Measurements from ENCODE around the gene NCMAP. TPM values are rescaled to one million over a fixed set of nuclear protein-coding genes. Genes with fewer than 3 reads are reported as not detected.

The NCMAP gene
- total and polyA plus RNA-seq, 2 experiments from 2014 or later = 0.17 to 0.23 TPM

- H3K4me2 ChIP-seq = no peak overlapping the region
- Mint-ChIP-seq H3K4me1 (peaks cover 16% of the 10 kb centered on the region), H3K27ac (no peak overlapping the region), H3K27me3 (ENCODE audit: insufficient read depth, low read depth, poor library complexity) (peaks cover 3% of the 10 kb centered on the region), H3K4me3 (no peak overlapping the region), H3K9me3 (peaks cover 17% of the 10 kb centered on the region), H3K36me3 (ENCODE audit: low read depth) (peaks cover 3% of the 10 kb centered on the region; the same call in 2 of the 3 replicates)
- H3K27me3 ChIP-seq (ENCODE audit: insufficient read depth) = no peaks in the 10 kb centered on the region
- H2AFZ ChIP-seq = peak overlapping the region; percentile 69
- H3K27ac ChIP-seq (ENCODE audit: low read depth) = no peak overlapping the region
- no peaks in the 10 kb centered on the region for H3F3A ChIP-seq (replicated peaks; ENCODE audit: low read depth)
- TF ChIP-seq CTCF (conservative IDR thresholded peaks at IDR 0.05; ENCODE audit: low read depth in 2 of 2) (peak in 1 of 2 experiments; percentile 39; a peak in 3 of 4 replicates), REST (IDR thresholded peaks at IDR 0.05; ENCODE audit: unreplicated experiment) (no peak)
- ATAC-seq (peak; percentile 80), DNase-seq (ENCODE audit: low spot score) (peak; percentile 65)
- no peak overlapping the region for H3K4me3 ChIP-seq
- no peaks in the 10 kb centered on the region for H3K36me3 ChIP-seq (ENCODE audit: insufficient read depth)
- H3K9me2 ChIP-seq (ENCODE audit: insufficient read depth) = 0 out of 2 replicates have a peak, but pooled peaks cover 2% of the 10 kb centered on the region
- peaks cover 17% of the 10 kb centered on the region for H3K4me1 ChIP-seq (ENCODE audit: insufficient read depth)
- no peaks in the 10 kb centered on the region for H4K20me1 ChIP-seq (replicated peaks; ENCODE audit: insufficient read depth)
- H3K79me2 ChIP-seq (replicated peaks; ENCODE audit: insufficient read depth) = no peaks in the 10 kb centered on the region
These were observed 12.0 kb downstream of the NCMAP start for GRCh38 chr1:24567792-24568388.

DNA sequence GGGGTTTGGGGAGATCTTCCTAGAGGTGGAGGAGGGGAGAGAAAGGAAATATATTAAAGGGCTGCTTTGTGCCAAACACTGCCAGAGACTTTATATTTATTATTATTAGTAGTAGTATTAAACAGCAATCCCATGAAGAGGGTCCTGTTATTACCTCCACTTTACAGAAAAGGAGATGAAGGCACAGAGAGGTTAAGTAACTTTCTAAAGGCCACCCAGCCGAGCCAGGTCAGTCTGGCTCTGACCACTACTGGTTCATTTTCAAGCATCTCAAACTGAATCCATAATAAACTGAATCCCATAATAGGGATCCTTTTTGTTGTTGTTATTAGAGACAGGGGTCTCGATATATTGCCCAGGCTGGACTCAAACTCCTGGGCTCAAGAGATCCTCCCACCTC lies 12.6 kb downstream of the NCMAP start:
- H3F3A ChIP-seq (replicated peaks; ENCODE audit: low read depth) = no peaks in the 10 kb centered on the region
- Mint-ChIP-seq H3K27ac (no peak overlapping the region), H3K4me3 (no peak overlapping the region), H3K27me3 (ENCODE audit: insufficient read depth, low read depth, poor library complexity) (peaks cover 3% of the 10 kb centered on the region), H3K4me1 (peaks cover 16% of the 10 kb centered on the region), H3K36me3 (ENCODE audit: low read depth) (peaks cover 3% of the 10 kb centered on the region; the same call in 2 of the 3 replicates), H3K9me3 (peaks cover 17% of the 10 kb centered on the region)
- H3K36me3 ChIP-seq (ENCODE audit: insufficient read depth) = no peaks in the 10 kb centered on the region
- no peaks in the 10 kb centered on the region for H3K27me3 ChIP-seq (ENCODE audit: insufficient read depth)
- H4K20me1 ChIP-seq (replicated peaks; ENCODE audit: insufficient read depth) = no peaks in the 10 kb centered on the region
- H3K27ac ChIP-seq (ENCODE audit: low read depth) = no peak overlapping the region
- H3K79me2 ChIP-seq (replicated peaks; ENCODE audit: insufficient read depth) = no peaks in the 10 kb centered on the region
- peak overlapping the region; percentile 69; the same call in 1 of the 2 replicates for H2AFZ ChIP-seq
- H3K4me3 ChIP-seq = no peak overlapping the region
- no peak for ATAC-seq
- no peak overlapping the region for H3K4me2 ChIP-seq
- H3K4me1 ChIP-seq (ENCODE audit: insufficient read depth) = peaks cover 17% of the 10 kb centered on the region
- DNase-seq (ENCODE audit: low spot score) = no peak
- 0 out of 2 replicates have a peak, but pooled peaks cover 2% of the 10 kb centered on the region for H3K9me2 ChIP-seq (ENCODE audit: insufficient read depth)
- TF ChIP-seq POLR2AphosphoS5 (IDR thresholded peaks at IDR 0.05; ENCODE audit: low read depth) (no peak), STAT1 (IDR thresholded peaks at IDR 0.05; ENCODE audit: unreplicated experiment) (no peak), EZH2 (IDR thresholded peaks at IDR 0.05; ENCODE audit: low read depth, unreplicated experiment) (no peak), ZNF331 (CRISPR knock-in tag; IDR thresholded peaks at IDR 0.05; ENCODE audit: low read depth) (no peak), ZNF462 (CRISPR knock-in tag; IDR thresholded peaks at IDR 0.05) (no peak)
- TF ChIP-seq, protein P1, sequence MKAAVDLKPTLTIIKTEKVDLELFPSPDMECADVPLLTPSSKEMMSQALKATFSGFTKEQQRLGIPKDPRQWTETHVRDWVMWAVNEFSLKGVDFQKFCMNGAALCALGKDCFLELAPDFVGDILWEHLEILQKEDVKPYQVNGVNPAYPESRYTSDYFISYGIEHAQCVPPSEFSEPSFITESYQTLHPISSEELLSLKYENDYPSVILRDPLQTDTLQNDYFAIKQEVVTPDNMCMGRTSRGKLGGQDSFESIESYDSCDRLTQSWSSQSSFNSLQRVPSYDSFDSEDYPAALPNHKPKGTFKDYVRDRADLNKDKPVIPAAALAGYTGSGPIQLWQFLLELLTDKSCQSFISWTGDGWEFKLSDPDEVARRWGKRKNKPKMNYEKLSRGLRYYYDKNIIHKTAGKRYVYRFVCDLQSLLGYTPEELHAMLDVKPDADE (IDR thresholded peaks at IDR 0.05) = no peak

All from GM23338 (cell line).